Panc1 (cell line): ENCODE data around the gene KDM4D. TPM values are rescaled to one million over a fixed set of nuclear protein-coding genes. Genes with fewer than 3 reads are reported as not detected.

Experiments
- ATAC-seq: fragments of 200-7000 bp; cut with Tn5 transposase; 2 replicates; pipeline ENCODE4 v1.9.1; 2020; ENCODE audit warnings: mild to moderate bottlenecking, moderate library complexity
- BruUV-seq: library from RNA; stranded (reverse); fragments of 400-500 nt; replicated peaks from 2 replicates; lab custom pipeline; 2021; lab: Mats Ljungman, UMichigan
- CTCF ChIA-PET: fragments of 300-600 bp; sonication (Branson Sonifier 250); formaldehyde crosslinking; loops from one replicate; lab custom pipeline; 2022; ENCODE audit warnings: antibody characterized with exemption; lab: Charles Lee
- POLR2A ChIA-PET: fragments of 300-600 bp; sonication (Branson Sonifier 250); formaldehyde crosslinking; loops from one replicate; lab custom pipeline; 2022; ENCODE audit warnings: antibody characterized with exemption; lab: Charles Lee
- DNase-seq: peaks from one replicate; pipeline ENCODE4 v3.0.0-alpha.2; 2010; ENCODE audit warnings: low read depth, low spot score
- H3K27ac ChIP-seq: 2 replicates; pipeline ENCODE4 v1.5.1; 2011; ENCODE audit warnings: mild to moderate bottlenecking, low read length, inconsistent platforms
- H3K27me3 ChIP-seq: fragments of 200-500 bp; sonication (Bioruptor generic); 2 replicates; pipeline ENCODE4 v1.6.0; 2014; ENCODE audit warnings: low read length, inconsistent platforms; ENCODE audit not compliant: control insufficient read depth, insufficient read depth
- H3K36me3 ChIP-seq: fragments of 200-500 bp; sonication (Bioruptor generic); 2 replicates; pipeline ENCODE4 v1.5.1; 2014; ENCODE audit warnings: inconsistent platforms, mild to moderate bottlenecking, low read length, moderate library complexity; ENCODE audit not compliant: control insufficient read depth, insufficient read depth
- H3K4me1 ChIP-seq: 2 replicates; pipeline ENCODE4 v1.5.1; 2011; ENCODE audit warnings: inconsistent platforms, mild to moderate bottlenecking, low read length, moderate library complexity; ENCODE audit not compliant: control insufficient read depth, insufficient read depth
- H3K4me3 ChIP-seq, 2 experiments: 2 replicates each; pipeline ENCODE4 v1.5.1; 2011 to 2012; ENCODE audit warnings: low read depth in 2 of 2, low read length in 2 of 2, mild to moderate bottlenecking in 2 of 2, inconsistent platforms in 1 of 2, moderate library complexity in 1 of 2
- H3K9me3 ChIP-seq: fragments of 200-500 bp; sonication (Bioruptor generic); 2 replicates; pipeline ENCODE4 v1.5.1; 2014; ENCODE audit warnings: low read depth, mild to moderate bottlenecking, inconsistent platforms, low read length, moderate library complexity; ENCODE audit not compliant: control insufficient read depth, insufficient read depth
- POLR2AphosphoS5 ChIP-seq: IDR thresholded peaks from 2 replicates; pipeline ENCODE4 v1.6.1; 2012; ENCODE audit warnings: mild to moderate bottlenecking, low read depth, low read length, moderate library complexity
- SIN3A ChIP-seq: IDR thresholded peaks from 2 replicates; pipeline ENCODE4 v1.6.1; 2012; ENCODE audit warnings: low read depth, mild to moderate bottlenecking, low read length, moderate library complexity, borderline replicate concordance; ENCODE audit not compliant: insufficient read depth
- TCF7L2 ChIP-seq: IDR thresholded peaks from 2 replicates; pipeline ENCODE4 v1.6.1; 2011; ENCODE audit warnings: mild to moderate bottlenecking, low read depth, low read length, inconsistent platforms
- in situ Hi-C: cut with HindIII; loops from 2 replicates; pipeline ENCODE4 v1.10.0; 2016; ENCODE audit warnings: low sequenced_read_pairs, low pct_unique_long_range_greater_than_20kb
- intact Hi-C: fragments of 100-400 bp; cut with micrococcal nuclease; formaldehyde crosslinking; loops from one replicate; pipeline ENCODE4 v1.10.0; 2022; ENCODE audit not compliant: unreplicated experiment
- total RNA-seq: library from RNA; stranded (reverse); gene quantifications from one replicate; pipeline ENCODE4 v1.2.1, GENCODE V29; 2021; ENCODE audit not compliant: unreplicated experiment
- TF ChIP-seq, protein P1 (sequence below), 2 experiments: IDR thresholded peaks; 2 replicates each; pipeline ENCODE4 v1.6.1; 2011 to 2012; ENCODE audit warnings: low read depth in 2 of 2, control low read depth in 1 of 2, low read length in 1 of 2, mild to moderate bottlenecking in 1 of 2, moderate library complexity in 1 of 2; ENCODE audit not compliant: insufficient read depth in 1 of 2
- TF ChIP-seq, protein P2 (sequence below): fragments of 450-650 bp; IDR thresholded peaks from 2 replicates; pipeline ENCODE4 v1.5.1; 2017; ENCODE audit warnings: mild to moderate bottlenecking

KDM4D gene
- total RNA-seq, 1 experiment from 2014 or later = 0.87 TPM

GRCh38 chr11:94998285-94998684 is 24.8 kb downstream of the KDM4D start:
- CTCF ChIA-PET = no interaction called here
- Histone ChIP-seq H3K4me1 (no peaks in the 10 kb centered on the region), H3K9me3 (no peaks in the 10 kb centered on the region), H3K36me3 (no peaks in the 10 kb centered on the region), H3K27me3 (peaks cover 1% of the 10 kb centered on the region; the same call in 1 of the 2 replicates), H3K27ac (no peak overlapping the region), H3K4me3 (no peak overlapping the region)
- intact Hi-C loops (no loop called here), in situ Hi-C loops (no loop called here)
- POLR2A ChIA-PET = no interaction called here
- DNase-seq = no peak
- TF ChIP-seq TCF7L2 (no peak), POLR2AphosphoS5 (no peak), SIN3A (no peak)
- TF ChIP-seq, protein P1, sequence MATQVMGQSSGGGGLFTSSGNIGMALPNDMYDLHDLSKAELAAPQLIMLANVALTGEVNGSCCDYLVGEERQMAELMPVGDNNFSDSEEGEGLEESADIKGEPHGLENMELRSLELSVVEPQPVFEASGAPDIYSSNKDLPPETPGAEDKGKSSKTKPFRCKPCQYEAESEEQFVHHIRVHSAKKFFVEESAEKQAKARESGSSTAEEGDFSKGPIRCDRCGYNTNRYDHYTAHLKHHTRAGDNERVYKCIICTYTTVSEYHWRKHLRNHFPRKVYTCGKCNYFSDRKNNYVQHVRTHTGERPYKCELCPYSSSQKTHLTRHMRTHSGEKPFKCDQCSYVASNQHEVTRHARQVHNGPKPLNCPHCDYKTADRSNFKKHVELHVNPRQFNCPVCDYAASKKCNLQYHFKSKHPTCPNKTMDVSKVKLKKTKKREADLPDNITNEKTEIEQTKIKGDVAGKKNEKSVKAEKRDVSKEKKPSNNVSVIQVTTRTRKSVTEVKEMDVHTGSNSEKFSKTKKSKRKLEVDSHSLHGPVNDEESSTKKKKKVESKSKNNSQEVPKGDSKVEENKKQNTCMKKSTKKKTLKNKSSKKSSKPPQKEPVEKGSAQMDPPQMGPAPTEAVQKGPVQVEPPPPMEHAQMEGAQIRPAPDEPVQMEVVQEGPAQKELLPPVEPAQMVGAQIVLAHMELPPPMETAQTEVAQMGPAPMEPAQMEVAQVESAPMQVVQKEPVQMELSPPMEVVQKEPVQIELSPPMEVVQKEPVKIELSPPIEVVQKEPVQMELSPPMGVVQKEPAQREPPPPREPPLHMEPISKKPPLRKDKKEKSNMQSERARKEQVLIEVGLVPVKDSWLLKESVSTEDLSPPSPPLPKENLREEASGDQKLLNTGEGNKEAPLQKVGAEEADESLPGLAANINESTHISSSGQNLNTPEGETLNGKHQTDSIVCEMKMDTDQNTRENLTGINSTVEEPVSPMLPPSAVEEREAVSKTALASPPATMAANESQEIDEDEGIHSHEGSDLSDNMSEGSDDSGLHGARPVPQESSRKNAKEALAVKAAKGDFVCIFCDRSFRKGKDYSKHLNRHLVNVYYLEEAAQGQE (IDR thresholded peaks at IDR 0.05; ENCODE audit: insufficient read depth in 1 of 2, low read depth in 2 of 2, low read length in 1 of 2) = no peak
- TF ChIP-seq, protein P2, sequence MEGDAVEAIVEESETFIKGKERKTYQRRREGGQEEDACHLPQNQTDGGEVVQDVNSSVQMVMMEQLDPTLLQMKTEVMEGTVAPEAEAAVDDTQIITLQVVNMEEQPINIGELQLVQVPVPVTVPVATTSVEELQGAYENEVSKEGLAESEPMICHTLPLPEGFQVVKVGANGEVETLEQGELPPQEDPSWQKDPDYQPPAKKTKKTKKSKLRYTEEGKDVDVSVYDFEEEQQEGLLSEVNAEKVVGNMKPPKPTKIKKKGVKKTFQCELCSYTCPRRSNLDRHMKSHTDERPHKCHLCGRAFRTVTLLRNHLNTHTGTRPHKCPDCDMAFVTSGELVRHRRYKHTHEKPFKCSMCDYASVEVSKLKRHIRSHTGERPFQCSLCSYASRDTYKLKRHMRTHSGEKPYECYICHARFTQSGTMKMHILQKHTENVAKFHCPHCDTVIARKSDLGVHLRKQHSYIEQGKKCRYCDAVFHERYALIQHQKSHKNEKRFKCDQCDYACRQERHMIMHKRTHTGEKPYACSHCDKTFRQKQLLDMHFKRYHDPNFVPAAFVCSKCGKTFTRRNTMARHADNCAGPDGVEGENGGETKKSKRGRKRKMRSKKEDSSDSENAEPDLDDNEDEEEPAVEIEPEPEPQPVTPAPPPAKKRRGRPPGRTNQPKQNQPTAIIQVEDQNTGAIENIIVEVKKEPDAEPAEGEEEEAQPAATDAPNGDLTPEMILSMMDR = no peak
- ATAC-seq = no peak
- BruUV-seq = no TSS peak

GRCh38 chr11:95003716-95004115 is 30.2 kb downstream of the KDM4D start:
- no peaks in the 10 kb centered on the region for H3K27me3 ChIP-seq
- H3K4me3 ChIP-seq = no peak overlapping the region
- H3K27ac ChIP-seq = no peak overlapping the region
- POLR2A ChIA-PET = no interaction called here
- intact Hi-C loops (no loop called here), in situ Hi-C loops (no loop called here)
- CTCF ChIA-PET = no interaction called here
- TF ChIP-seq TCF7L2 = no peak
- TF ChIP-seq, protein P2 = no peak
- TF ChIP-seq, protein P1 (IDR thresholded peaks at IDR 0.05; ENCODE audit: insufficient read depth in 1 of 2, low read depth in 2 of 2, low read length in 1 of 2) = no peak
- no peak for TF ChIP-seq POLR2AphosphoS5
- TF ChIP-seq SIN3A = no peak
- DNase-seq = no peak
- H3K4me1 ChIP-seq = no peaks in the 10 kb centered on the region
- ATAC-seq = no peak
- BruUV-seq = no TSS peak
- no peaks in the 10 kb centered on the region for H3K36me3 ChIP-seq
- H3K9me3 ChIP-seq = no peaks in the 10 kb centered on the region
